Right kidney (tissue), 1 donor: Measurements from ENCODE around the gene ZNF423.
A peak's percentile ranks its signal among the peaks of the same experiment; 100 is the strongest.

Experiments used
- DNase-seq: peaks from one replicate; pipeline ENCODE4 v3.0.0-alpha.2; 2016

Gene ZNF423

DNA sequence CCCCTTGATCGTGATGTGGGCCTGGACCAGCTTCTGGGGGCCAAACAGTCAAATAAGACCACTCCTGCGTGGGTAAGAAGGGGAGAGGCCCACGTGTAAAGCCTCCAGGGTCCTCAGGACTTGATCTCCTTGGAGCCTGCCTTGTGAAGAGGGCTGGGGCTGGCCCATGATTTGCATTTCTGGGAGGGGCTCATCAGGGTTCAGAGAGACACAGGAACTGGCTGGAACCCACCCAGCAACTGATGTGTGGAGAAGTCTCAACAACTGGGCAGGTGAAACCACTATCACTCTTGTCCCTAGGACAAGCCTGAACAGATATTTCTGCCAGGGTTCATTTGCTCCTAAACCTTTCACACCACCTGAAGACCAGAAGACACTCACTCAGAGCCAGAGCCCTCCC, 214.7 kb downstream of the ZNF423 start:
- DNase-seq = no peak

DNA sequence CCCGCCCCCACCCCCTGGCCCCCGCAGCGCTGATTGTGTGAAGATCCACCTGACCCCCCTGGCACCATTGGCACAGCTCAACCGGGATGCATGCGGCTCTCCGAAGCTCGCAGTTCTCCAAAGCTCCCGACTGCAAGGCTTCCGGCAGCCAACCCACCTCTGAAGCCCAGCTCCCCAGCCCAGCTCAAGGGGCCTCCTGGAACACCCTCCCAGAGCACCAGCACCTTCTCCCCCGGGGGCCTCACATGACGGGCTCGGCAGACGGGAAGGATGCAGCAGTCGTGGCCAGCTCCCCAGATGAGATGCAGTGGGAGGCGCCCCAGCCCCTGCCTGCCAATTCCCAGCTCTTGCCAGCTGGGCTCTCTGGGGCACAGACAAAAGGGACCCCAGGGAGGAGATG, 215.3 kb downstream of the ZNF423 start:
- DNase-seq = peak; percentile 48

DNA sequence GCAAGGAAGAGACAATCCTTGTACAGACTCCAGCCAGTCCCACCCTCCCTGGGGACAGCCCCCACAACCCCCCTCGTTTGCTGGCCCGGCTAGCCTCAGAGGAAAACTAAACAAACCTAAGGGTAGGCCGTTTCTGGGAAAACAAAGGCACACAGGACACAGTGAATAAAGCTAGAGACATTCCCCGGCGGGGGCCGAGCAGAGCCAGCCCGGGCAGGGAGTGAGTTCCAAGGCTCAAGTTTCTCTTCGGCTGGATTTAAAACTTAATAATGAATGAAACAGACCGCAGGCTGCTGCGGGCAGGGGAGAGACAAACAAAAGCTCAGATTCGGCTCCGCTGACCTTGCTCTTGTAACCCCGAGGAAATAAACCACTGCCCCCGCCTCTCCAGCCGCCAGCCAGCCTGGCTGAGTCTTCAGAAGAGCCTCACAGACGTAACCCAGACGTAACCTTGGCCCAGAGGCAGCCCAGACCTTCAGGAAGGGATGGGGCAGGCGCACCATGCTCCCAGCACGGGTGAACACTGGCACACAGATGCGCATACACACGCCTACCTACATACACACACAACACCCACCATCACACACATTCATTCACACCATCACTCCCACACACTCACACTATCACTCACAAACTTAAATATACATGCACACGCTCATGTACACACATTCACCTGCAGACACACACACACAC, 216.0 kb downstream of the ZNF423 start:
- DNase-seq = peak; percentile 79

DNA sequence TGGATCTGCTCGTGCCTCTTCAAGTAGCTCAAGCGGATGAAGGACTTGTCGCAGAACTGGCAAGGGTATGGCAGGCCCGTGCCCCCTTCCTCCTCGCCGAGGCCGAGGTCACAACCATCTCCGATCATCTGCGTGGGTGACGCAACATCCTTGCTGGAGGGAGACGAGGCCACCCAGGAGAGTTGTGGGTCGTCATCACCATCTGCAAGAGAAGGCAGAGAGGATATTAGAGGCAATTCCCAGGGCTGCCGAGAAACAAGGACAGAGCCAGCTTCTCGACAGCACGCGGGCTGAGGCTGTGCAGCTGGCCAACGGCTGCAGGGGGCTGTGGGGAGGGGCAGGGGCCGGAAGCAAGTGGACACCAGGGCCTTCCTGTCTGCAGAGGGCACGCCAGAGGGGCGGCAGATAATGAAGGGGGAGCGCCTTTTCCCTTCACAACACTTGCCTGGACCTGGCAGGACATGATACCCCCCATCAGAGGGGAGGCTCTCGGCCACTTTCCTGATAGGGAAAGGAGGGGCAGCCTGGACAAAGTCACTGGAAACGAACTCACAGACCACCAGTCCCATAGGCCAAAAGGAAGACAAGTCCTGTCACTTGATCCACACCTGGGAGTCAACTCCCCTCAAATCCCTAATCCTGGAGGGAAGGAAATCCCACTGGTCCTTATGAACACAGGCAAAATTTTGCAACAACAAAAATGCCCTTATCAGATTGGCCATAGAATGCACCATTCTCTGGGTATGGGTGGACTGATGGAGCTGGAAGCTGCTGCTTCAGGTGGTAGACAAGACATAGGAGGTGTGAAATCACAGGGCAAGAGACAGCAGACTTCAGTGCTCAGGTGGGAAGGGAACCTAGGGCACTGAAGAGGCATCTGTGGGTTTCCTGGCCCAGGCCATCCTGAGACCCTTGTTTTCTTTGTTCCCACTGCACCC, 217.0 kb downstream of the ZNF423 start:
- peak; percentile 58 for DNase-seq

DNA sequence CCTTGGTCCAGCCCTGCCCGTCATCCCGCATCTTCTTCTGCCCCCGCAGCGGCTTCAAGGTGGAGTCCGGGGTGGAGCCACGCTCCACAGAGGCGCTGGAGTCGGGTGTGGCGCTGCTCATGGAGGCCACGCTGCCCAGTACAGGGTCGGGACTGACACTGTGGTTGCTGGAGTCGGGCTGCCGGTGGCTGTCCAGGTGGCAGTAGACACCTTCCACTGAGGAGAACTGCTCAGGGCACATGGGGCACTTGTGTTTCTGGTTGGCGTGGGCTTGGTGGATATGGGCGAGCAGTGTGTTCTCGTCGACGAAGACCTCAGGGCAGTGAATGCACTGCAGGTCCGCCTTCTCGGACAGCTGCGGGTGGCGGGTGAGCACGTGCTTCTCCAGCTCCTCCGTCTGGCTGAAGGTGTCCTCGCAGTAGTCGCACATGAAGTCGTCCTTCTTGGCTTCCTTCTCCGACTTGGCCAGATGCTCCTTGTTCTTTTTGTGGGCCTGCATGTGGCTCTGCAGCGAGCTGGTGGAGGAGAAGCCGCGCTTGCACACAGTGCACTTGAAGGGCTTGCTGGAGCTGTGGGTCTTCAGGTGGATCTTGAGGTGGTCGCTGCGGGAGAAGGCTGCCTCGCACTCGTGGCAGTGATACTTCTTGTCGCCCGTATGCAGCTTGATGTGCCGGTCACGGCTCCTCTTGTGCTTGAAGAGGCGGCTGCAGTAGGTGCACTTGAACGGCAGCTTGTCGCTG, 217.8 kb downstream of the ZNF423 start:
- no peak for DNase-seq

DNA sequence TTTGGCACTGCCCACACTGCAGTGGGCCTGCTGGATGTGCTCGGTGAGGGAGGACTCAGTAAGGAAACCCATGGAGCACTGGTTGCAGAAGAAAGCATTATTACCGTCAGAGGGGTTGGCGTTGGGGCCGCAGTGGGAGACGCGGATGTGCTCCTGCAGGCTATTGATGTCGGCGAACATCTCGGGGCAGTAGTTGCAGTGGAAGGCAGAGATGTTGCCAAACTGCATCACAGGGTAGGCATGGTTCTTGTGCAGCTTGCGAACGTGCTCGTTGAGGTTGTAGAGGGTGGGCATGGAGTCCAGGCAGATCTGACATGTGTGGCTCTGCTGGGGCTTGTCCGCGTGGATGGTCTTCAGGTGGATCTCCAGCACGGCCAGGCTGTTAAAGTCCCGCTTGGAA, 218.4 kb downstream of the ZNF423 start:
- no peak for DNase-seq

DNA sequence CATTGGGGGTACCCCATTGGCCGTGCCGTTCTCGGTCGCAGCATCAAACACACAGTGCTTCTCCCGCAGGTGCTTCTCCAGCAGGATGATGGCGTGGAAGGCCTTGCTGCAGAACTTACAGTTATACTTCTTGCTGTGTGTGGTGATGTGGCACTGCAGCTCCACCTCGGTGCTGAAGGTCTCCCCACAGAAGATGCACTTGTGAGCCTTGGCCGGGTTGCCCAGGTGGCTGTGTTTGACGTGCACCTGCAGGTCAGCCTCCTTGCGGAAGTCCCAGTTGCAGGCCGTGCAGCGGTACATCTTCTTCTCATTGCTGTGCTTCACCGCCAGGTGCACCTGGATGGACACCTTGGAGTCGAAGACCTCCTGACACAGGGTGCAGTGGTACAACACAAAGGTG, 219.3 kb downstream of the ZNF423 start:
- DNase-seq = no peak

DNA sequence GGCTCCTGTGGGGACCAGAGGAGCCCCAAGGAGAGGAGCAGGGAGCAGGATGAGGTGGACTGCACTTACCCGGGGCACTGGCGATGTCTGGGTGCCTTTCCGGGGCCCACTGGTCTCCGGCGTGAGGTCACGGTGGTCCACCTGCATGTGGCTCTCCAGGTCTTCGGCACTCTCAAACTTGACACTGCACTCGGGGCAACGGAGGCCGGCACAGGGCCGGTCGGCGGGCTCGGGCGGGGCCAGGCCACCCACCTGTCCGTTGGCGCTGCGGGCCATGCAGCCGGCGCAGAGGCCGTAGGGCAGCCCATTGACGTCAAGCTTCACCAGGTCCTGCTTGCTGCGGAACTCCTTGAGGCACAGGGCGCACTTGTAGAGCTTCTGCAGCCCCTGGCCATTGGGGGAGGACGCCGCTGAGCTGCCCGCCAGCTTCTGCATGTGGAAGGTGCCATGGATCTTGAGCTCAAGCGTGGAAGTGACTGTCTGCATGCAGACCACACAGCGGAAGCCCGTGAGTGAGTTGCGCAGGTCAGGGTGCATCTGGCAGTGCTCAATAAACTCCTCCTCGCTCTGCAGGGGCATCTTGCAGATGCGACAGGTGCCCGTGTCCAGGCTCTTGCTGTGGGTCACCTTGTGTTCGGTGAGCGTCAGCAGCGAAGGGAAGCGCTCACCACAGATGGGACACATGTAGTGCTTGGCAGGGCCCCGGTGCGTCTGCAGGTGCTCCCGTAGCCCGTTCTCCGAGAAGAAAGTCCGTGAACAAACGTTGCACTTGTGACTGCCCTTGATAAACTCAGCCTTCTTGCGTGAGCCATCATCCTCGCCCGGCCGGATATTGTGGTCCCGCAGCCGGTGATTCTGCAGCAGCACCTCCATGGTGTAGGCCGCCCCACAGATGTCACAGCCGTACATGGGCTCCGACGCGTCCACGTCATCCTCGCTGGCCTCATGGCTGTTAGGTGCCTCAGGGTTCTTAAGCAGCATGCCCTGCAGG, 220.0 kb downstream of the ZNF423 start:
- DNase-seq = no peak

DNA sequence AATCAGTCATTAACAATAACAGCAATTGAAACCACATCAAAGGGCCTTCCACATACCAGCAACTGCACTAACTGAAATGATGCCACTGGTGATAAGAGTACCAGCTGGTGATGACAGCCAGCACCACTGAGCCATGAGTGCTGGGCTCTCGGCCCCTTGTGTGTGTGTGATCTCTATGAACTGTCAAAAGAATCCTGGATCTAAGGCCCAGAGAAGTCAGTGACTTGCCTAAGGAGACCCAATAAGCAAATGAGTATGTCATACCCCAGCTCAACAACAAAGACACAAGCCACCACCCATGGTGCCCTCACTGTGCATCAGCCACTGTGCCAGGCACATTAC, 220.9 kb downstream of the ZNF423 start:
- DNase-seq = no peak

DNA sequence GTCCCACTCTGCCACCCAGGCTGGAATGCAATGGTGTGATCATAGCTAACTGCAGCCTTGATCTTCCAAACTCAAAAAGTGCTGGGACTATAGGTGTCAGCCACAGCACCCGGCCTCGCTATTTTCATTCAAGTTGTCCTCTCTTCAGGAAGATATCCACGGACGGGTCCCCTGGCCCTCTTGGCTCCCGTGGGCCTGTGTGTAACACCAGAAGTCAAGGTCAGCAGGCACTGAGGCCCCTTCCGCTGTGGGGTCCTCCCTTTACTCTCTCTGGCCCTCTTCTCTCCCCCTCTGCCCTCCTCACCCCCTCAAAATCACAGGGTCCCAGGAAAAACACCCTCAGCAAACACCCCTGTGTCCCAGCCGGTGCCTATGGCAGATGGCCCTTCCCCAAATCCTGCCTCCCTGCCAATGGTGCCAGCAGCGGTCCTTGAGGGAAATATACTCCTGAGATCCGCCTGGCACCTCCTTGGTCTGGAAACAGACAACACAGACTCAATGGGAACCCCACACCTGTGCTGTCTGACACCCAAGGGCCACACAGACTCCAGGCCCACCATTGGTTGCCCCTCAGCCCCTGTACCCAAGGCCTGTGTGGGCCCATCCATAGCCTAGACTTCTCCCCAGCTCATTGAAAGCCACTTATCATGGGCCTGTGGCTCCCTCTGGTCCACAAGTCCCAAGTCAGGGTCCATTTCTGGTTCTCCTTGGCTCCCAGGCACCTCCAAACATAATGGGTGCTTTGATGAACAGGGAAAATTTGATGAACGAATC, 221.5 kb downstream of the ZNF423 start:
- no peak for DNase-seq

DNA sequence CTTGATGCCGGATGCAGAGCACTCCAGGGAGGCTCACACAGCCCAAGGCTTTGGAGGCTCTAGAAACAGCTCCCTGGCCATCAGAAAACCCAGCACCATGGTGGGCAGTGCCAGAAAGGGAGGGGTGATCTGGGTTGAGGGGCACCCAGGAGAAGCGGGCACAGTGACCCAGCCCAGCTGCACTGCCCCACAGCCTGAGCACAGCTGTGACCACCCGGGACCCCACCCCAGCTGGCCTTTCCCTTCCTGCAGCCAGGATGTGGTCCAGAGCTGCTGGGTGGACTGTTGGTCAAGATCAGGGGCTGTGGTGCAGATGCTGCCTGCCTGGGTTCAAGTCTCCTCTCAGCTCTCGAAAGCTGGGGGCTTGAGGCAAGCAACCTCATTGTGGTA, 223.1 kb downstream of the ZNF423 start:
- DNase-seq = no peak

DNA sequence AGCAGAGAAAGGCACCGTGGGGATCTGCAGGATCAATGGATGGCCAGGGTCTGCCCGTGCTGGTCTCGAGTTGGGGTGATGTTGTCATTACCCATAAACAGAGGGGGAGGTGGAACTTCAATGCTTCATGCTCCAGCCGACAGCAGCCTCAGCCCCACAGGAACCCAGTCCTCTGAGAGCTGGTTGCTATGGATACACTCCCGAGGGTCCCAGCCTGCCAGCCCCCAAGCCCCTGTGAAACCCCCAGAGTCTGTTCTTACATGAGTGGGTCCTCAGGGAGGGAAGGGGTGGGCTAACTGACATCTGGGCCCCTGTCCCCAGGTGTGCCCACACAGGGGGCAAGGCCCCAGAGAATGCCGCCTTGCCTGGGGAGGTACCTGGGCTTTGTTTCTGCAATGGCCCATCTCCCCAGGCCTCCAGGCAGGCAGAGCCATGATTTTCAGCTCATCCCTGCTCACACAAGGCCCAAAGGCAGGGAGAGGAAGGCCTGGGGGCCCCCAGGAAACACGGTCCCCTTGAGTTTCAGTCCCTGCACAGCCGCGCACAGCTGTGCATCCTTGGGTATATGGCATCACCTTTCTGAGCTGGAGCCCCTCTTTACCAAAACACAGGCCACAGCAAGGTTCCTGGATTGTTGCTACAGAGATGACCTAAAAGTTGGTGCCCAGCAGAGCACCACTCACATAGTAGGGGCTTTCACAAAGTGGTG, 223.7 kb downstream of the ZNF423 start:
- no peak for DNase-seq

DNA sequence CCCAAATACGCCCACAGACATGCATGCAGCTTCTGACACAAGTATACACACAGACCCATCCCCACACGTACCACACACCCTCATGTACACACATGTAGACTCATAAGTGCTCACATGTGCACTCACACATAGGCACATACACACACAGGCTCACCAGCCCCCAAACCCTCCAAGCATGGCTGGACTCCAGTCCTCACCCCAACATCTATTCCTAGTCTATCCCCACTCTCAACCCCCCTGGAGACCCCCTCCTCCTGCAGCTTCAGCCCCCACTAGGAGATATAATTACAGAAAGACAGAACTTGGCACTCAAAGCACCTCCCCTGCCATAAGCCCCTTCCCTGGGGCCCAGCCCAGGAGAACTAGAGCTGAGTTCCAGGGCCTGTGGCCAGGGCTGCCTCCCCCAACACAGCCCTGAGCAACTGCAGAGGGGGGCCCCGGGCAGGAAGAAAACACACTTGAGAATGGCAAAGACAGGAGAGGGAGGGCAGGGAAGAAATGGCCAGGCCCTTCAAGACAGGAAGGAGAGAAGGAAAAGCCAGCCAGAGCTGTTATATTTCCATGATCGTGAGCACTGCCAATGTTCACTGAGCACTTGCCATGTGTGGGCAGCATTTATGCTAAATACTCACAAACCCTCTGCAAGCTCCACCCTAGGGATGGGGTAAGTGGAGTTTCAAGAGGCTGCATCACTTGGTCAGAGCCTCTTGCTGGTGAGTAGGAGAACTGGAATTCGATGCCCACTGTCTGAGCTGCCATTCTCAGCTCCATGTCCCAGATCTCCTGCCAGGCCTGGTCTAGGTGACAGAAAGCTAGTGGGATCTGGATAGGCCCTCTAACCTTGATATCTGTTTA, 224.5 kb downstream of the ZNF423 start:
- no peak for DNase-seq

DNA sequence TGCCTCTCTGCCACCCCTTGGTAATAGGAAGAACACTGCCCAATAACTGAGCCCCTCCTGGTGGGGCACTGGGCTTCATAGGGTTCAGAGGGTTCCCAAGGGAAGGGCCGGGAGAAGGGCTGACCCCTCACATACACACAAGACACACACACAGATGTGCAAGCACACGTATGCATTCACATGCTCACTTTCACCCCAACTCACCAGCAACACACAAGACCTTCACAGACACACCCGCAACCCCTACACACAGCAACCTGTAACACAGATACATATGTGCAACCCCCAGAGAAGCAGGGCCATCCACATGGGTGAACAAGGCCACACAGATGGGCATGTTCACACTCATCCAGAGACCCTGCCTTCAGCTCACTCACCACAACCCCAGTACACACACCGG, 225.1 kb downstream of the ZNF423 start:
- no peak for DNase-seq

DNA sequence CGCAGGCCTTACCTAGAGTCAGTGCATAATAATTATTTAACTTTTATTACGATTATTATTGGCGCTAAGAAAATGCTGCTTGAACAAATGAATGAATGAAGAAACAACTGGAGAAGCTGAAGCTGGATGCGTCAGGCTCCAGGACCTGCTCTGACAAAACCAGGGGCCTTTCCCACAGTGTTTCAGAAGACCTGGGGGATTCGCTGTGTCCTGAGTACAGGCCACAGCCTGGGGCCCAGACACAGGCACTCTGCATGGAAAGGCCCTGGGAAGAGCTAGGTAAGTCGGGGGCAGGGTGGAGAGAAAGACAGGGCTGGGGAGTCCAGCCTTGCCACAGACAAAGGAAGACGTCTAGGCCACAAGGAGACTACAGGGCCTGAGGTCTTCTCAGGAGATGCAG, 226.1 kb downstream of the ZNF423 start:
- no peak for DNase-seq

DNA sequence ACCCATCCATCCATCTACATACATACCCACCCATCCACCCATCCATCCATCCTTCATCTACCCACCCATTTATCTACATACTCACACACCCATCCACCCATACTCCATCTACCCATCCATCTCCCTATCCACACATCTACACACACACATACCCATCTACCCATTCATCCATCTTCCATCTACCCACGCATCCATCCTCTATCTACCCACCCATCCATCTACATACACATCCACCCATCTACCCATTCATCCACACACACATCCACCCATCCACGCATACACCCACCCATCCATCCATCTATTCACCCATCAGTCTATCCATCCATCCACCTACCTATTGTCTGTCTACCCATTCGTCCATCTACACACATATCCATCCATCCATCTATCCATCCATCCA, 227.8 kb downstream of the ZNF423 start:
- no peak for DNase-seq

DNA sequence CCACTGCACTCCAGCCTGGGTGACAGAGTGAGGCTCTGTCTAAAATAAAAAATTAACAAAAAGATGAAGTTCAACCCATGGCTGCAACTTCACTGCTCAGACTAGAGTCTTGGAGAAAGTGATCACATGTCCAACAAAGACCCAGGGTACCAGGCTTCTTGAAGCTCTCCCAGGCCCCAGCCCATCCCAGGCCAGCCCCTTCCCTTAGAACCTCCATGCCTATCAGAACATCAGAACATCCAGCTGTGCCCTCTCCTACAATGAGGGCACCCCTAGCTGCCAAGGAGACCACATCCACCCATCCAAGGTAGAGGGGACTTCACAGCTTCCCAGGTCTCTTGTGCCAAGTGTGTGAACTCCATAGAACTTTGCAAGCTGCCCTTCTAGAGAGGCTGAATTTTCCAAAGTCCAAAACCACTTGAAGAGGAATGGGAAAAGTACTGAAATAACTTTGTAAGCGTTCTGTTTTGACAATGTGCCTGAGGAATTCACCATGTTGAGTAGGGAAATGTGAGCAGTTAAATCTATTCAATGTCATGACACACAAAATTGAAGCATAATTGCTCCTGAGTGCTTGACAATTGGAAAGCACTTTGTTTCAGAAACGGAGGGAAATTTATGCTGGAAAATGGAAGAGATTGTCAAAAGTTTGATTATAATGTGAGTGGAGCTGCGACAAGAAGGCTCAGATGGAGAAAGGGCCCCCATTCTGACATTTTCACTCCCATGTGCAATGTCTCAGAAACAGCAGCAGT, 230.4 kb downstream of the ZNF423 start:
- DNase-seq = no peak

DNA sequence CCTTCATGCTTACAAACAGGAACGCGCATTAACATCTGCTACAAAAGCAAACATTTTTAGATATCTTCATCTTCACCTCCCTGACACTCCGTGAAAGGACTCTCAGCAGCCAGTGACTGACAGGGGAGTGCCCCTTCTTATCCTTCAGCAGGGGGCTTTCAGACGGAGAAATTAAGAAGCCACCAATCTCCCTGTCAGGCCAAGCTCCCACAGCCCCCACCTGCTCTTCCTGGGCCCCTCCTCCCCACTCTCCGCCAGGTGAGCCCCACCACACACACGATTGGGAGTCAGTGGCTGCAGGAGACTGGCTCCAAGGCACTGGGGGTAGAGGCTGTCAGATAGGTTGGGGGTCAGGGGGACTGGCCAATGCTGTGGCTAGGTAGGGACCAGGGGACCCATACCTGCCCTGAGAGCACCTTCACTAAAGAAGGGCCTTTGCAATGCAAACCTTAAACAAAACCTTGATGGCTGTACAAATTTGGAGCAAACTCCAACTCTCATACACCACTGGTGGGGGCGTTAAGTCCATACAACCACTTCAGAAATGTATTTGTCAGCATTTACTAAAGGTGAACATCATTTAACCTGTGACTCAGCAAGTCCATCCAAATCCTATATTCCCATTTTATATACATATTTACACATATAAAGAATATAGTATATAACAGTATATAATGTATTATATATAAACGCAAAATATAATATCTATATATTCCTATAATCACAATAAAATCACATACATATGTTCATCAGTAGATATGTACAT, 232.2 kb downstream of the ZNF423 start:
- DNase-seq = no peak
